ENCODE measurements around the gene LRP6. TPM values are rescaled to one million over a fixed set of nuclear protein-coding genes. Genes with fewer than 3 reads are reported as not detected.

The LRP6 gene
- total and polyA plus RNA-seq, 2 experiments from 2014 or later, result 29.1 to 73.8 TPM

- TF ChIP-seq CREB1 (CRISPR knock-in tag; IDR thresholded peaks at IDR 0.05; ENCODE audit: low read depth) (no peak), EZH2 (IDR thresholded peaks at IDR 0.05; ENCODE audit: low read depth, unreplicated experiment) (no peak), EZH2phosphoT487 (IDR thresholded peaks at IDR 0.05; ENCODE audit: unreplicated experiment) (no peak), CTCF (conservative IDR thresholded peaks at IDR 0.05; ENCODE audit: low read depth in 2 of 2) (no peak), ZNF114 (CRISPR knock-in tag; IDR thresholded peaks at IDR 0.05) (no peak)
- H3K9me2 ChIP-seq (ENCODE audit: insufficient read depth), result peaks cover 14% of the 10 kb centered on the region; the same call in 1 of the 2 replicates
- no peak overlapping the region for H3K27ac Mint-ChIP-seq
- H3K4me3 ChIP-seq, result no peak overlapping the region
- H3K27ac ChIP-seq (ENCODE audit: low read depth), result no peak overlapping the region
- H3K27me3 ChIP-seq (ENCODE audit: insufficient read depth), result no peaks in the 10 kb centered on the region
- H3K79me2 ChIP-seq (replicated peaks; ENCODE audit: insufficient read depth), result no peaks in the 10 kb centered on the region
- no peaks in the 10 kb centered on the region for H3K9me3 Mint-ChIP-seq
- peaks cover 13% of the 10 kb centered on the region; the same call in 1 of the 2 replicates for H3F3A ChIP-seq (replicated peaks; ENCODE audit: low read depth)
- H3K4me1 ChIP-seq (ENCODE audit: insufficient read depth), result peaks cover 35% of the 10 kb centered on the region
- no peaks in the 10 kb centered on the region for H3K36me3 ChIP-seq (ENCODE audit: insufficient read depth)
- H2AFZ ChIP-seq, result no peak overlapping the region
- H3K4me3 Mint-ChIP-seq, result no peak overlapping the region
- H4K20me1 ChIP-seq (replicated peaks; ENCODE audit: insufficient read depth), result no peaks in the 10 kb centered on the region
- no peak for ATAC-seq
- H3K27me3 Mint-ChIP-seq (ENCODE audit: insufficient read depth, low read depth, poor library complexity), result peaks cover 9% of the 10 kb centered on the region
- DNase-seq (ENCODE audit: low spot score), result no peak
- H3K4me1 Mint-ChIP-seq, result peaks cover 23% of the 10 kb centered on the region
- no peaks in the 10 kb centered on the region for H3K36me3 Mint-ChIP-seq (ENCODE audit: low read depth)
- no peak overlapping the region for H3K4me2 ChIP-seq
Measured at GRCh38 chr12:12088761-12089160, 178.1 kb downstream of the LRP6 start.

- Histone ChIP-seq H3K9me2 (ENCODE audit: insufficient read depth) (peaks cover 14% of the 10 kb centered on the region; the same call in 1 of the 2 replicates), H3K36me3 (ENCODE audit: insufficient read depth) (no peaks in the 10 kb centered on the region), H3K4me1 (ENCODE audit: insufficient read depth) (peaks cover 35% of the 10 kb centered on the region), H3K27me3 (ENCODE audit: insufficient read depth) (no peaks in the 10 kb centered on the region), H3K27ac (ENCODE audit: low read depth) (no peak overlapping the region), H4K20me1 (replicated peaks; ENCODE audit: insufficient read depth) (no peaks in the 10 kb centered on the region), H3K4me2 (peak overlapping the region; percentile 53; the same call in 1 of the 2 replicates), H3F3A (replicated peaks; ENCODE audit: low read depth) (peaks cover 16% of the 10 kb centered on the region; the same call in 1 of the 2 replicates), H2AFZ (no peak overlapping the region), H3K4me3 (no peak overlapping the region), H3K79me2 (replicated peaks; ENCODE audit: insufficient read depth) (no peaks in the 10 kb centered on the region)
- Mint-ChIP-seq H3K27me3 (ENCODE audit: insufficient read depth, low read depth, poor library complexity) (peaks cover 9% of the 10 kb centered on the region), H3K36me3 (ENCODE audit: low read depth) (no peaks in the 10 kb centered on the region), H3K27ac (no peak overlapping the region), H3K4me3 (no peak overlapping the region), H3K4me1 (peaks cover 23% of the 10 kb centered on the region), H3K9me3 (no peaks in the 10 kb centered on the region)
- no peak for DNase-seq (ENCODE audit: low spot score)
- ATAC-seq, result no peak
- TF ChIP-seq ZNF331 (CRISPR knock-in tag; IDR thresholded peaks at IDR 0.05; ENCODE audit: low read depth) (no peak), CTCF (conservative IDR thresholded peaks at IDR 0.05; ENCODE audit: low read depth in 2 of 2) (no peak), EZH2phosphoT487 (IDR thresholded peaks at IDR 0.05; ENCODE audit: unreplicated experiment) (no peak), NANOG (IDR thresholded peaks at IDR 0.05; ENCODE audit: borderline replicate concordance) (no peak)
- TF ChIP-seq, protein P1, sequence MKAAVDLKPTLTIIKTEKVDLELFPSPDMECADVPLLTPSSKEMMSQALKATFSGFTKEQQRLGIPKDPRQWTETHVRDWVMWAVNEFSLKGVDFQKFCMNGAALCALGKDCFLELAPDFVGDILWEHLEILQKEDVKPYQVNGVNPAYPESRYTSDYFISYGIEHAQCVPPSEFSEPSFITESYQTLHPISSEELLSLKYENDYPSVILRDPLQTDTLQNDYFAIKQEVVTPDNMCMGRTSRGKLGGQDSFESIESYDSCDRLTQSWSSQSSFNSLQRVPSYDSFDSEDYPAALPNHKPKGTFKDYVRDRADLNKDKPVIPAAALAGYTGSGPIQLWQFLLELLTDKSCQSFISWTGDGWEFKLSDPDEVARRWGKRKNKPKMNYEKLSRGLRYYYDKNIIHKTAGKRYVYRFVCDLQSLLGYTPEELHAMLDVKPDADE (IDR thresholded peaks at IDR 0.05), result no peak
- TF ChIP-seq, protein P2, sequence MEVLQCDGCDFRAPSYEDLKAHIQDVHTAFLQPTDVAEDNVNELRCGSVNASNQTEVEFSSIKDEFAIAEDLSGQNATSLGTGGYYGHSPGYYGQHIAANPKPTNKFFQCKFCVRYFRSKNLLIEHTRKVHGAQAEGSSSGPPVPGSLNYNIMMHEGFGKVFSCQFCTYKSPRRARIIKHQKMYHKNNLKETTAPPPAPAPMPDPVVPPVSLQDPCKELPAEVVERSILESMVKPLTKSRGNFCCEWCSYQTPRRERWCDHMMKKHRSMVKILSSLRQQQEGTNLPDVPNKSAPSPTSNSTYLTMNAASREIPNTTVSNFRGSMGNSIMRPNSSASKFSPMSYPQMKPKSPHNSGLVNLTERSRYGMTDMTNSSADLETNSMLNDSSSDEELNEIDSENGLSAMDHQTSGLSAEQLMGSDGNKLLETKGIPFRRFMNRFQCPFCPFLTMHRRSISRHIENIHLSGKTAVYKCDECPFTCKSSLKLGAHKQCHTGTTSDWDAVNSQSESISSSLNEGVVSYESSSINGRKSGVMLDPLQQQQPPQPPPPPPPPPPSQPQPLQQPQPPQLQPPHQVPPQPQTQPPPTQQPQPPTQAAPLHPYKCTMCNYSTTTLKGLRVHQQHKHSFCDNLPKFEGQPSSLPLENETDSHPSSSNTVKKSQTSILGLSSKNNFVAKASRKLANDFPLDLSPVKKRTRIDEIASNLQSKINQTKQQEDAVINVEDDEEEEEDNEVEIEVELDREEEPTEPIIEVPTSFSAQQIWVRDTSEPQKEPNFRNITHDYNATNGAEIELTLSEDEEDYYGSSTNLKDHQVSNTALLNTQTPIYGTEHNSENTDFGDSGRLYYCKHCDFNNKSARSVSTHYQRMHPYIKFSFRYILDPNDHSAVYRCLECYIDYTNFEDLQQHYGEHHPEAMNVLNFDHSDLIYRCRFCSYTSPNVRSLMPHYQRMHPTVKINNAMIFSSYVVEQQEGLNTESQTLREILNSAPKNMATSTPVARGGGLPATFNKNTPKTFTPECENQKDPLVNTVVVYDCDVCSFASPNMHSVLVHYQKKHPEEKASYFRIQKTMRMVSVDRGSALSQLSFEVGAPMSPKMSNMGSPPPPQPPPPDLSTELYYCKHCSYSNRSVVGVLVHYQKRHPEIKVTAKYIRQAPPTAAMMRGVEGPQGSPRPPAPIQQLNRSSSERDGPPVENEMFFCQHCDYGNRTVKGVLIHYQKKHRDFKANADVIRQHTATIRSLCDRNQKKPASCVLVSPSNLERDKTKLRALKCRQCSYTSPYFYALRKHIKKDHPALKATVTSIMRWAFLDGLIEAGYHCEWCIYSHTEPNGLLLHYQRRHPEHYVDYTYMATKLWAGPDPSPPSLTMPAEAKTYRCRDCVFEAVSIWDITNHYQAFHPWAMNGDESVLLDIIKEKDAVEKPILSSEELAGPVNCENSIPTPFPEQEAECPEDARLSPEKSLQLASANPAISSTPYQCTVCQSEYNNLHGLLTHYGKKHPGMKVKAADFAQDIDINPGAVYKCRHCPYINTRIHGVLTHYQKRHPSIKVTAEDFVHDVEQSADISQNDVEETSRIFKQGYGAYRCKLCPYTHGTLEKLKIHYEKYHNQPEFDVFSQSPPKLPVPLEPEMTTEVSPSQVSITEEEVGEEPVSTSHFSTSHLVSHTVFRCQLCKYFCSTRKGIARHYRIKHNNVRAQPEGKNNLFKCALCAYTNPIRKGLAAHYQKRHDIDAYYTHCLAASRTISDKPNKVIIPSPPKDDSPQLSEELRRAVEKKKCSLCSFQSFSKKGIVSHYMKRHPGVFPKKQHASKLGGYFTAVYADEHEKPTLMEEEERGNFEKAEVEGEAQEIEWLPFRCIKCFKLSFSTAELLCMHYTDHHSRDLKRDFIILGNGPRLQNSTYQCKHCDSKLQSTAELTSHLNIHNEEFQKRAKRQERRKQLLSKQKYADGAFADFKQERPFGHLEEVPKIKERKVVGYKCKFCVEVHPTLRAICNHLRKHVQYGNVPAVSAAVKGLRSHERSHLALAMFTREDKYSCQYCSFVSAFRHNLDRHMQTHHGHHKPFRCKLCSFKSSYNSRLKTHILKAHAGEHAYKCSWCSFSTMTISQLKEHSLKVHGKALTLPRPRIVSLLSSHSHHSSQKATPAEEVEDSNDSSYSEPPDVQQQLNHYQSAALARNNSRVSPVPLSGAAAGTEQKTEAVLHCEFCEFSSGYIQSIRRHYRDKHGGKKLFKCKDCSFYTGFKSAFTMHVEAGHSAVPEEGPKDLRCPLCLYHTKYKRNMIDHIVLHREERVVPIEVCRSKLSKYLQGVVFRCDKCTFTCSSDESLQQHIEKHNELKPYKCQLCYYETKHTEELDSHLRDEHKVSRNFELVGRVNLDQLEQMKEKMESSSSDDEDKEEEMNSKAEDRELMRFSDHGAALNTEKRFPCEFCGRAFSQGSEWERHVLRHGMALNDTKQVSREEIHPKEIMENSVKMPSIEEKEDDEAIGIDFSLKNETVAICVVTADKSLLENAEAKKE (CRISPR knock-in tag; IDR thresholded peaks at IDR 0.05), result no peak
Measured at GRCh38 chr12:12088147-12088546, 178.7 kb downstream of the LRP6 start.
